Esophagus squamous epithelium (tissue), 5 donors: Measurements from ENCODE around the gene PTPN20. TPM values are rescaled to one million over a fixed set of nuclear protein-coding genes. Genes with fewer than 3 reads are reported as not detected.
A peak's percentile ranks its signal among the peaks of the same experiment; 100 is the strongest.
"Not testable (repeated sequence)": the region's sequence is repeated elsewhere in the genome, so short reads cannot be mapped to it uniquely, and the experiment has no call there.

ENCODE experiments used
- DNase-seq: peaks from one replicate; lab custom pipeline; 2025; lab: John Stamatoyannopoulos, UW
- H3K27ac ChIP-seq, 4 donors: fragments of 200-600 bp; sonication (generic); one replicate each; pipeline ENCODE4 v1.5.1; 2016 to 2019; ENCODE audit warnings: mild to moderate bottlenecking in 1 of 4
- H3K27me3 ChIP-seq, 4 donors: fragments of 200-600 bp; sonication (generic); 1 replicate in 3 of 4; 2 replicates in 1 of 4; pipeline versions ENCODE4 v1.5.1 to v1.6.0; 2017 to 2021; ENCODE audit warnings: antibody characterized with exemption in 1 of 4
- H3K36me3 ChIP-seq, 3 donors: fragments of 200-600 bp; sonication (generic); one replicate each; pipeline ENCODE4 v1.5.1; 2016 to 2019
- H3K4me1 ChIP-seq, 3 donors: fragments of 200-600 bp; sonication (generic); one replicate each; pipeline ENCODE4 v1.5.1; 2017 to 2019
- H3K4me3 ChIP-seq, 4 donors: fragments of 200-600 bp; sonication (generic); 1 replicate in 3 of 4; 2 replicates in 1 of 4; pipeline ENCODE4 v1.5.1; 2016 to 2019; ENCODE audit warnings: mild to moderate bottlenecking in 2 of 4, moderate library complexity in 1 of 4
- H3K9me3 ChIP-seq, 3 donors: fragments of 200-600 bp; sonication (generic); one replicate each; pipeline ENCODE4 v1.5.1; 2016 to 2019
- WGBS, 2 donors: methylation state at CpG; one replicate each; pipeline ENCODE4 v1.1.5; 2018; 5-methylcytosine and 5-hydroxymethylcytosine counted together
- intact Hi-C: fragments of 100-400 bp; cut with DNase I; formaldehyde crosslinking; loops from one replicate; pipeline ENCODE4 v1.15.0; 2022
- total RNA-seq, 4 donors: library from RNA; depleted of rRNA; stranded (reverse); fragments of >200 nt; gene quantifications; one replicate each; pipeline ENCODE4 v1.1.0, GENCODE V29; 2016
- TF ChIP-seq, protein P1 (sequence below), 6 experiments: fragments of 450-650 bp in 4 of 6; fragments of 200-600 bp in 2 of 6; sonication (generic) in 2 of 6; IDR thresholded peaks; one replicate each; pipeline ENCODE4 v1.5.1; 2016 to 2019; ENCODE audit warnings: antibody characterized with exemption in 6 of 6, mild to moderate bottlenecking in 4 of 6, moderate library complexity in 4 of 6
- donor health status: DM: yes; HTN: yes; CAD: no.

PTPN20 gene, protein sequence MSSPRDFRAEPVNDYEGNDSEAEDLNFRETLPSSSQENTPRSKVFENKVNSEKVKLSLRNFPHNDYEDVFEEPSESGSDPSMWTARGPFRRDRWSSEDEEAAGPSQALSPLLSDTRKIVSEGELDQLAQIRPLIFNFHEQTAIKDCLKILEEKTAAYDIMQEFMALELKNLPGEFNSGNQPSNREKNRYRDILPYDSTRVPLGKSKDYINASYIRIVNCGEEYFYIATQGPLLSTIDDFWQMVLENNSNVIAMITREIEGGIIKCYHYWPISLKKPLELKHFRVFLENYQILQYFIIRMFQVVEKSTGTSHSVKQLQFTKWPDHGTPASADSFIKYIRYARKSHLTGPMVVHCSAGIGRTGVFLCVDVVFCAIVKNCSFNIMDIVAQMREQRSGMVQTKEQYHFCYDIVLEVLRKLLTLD
- total RNA-seq: 1 to 10 TPM; 1.8 to 7.5 (median 5.0) TPM

GRCh38 chr10:46911144-46911876 lies at the start of gene PTPN20:
TSS of gene PTPN20 (plus strand) at chr10:46911428. CDS start at chr10:46932500, 21,072 bp downstream.
- DNase-seq, intact Hi-C loops, H3K9me3 ChIP-seq, H3K27me3 ChIP-seq, H3K4me3 ChIP-seq, H3K36me3 ChIP-seq, H3K27ac ChIP-seq, H3K4me1 ChIP-seq: not testable (repeated sequence)
- WGBS, 2 donors: 18% methylated on average over 9 of the region's 50 CpGs; no CpG with 5 or more reads in 1 of the 2 donors
- TF ChIP-seq, protein P1, sequence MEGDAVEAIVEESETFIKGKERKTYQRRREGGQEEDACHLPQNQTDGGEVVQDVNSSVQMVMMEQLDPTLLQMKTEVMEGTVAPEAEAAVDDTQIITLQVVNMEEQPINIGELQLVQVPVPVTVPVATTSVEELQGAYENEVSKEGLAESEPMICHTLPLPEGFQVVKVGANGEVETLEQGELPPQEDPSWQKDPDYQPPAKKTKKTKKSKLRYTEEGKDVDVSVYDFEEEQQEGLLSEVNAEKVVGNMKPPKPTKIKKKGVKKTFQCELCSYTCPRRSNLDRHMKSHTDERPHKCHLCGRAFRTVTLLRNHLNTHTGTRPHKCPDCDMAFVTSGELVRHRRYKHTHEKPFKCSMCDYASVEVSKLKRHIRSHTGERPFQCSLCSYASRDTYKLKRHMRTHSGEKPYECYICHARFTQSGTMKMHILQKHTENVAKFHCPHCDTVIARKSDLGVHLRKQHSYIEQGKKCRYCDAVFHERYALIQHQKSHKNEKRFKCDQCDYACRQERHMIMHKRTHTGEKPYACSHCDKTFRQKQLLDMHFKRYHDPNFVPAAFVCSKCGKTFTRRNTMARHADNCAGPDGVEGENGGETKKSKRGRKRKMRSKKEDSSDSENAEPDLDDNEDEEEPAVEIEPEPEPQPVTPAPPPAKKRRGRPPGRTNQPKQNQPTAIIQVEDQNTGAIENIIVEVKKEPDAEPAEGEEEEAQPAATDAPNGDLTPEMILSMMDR (IDR thresholded peaks at IDR 0.05): peak in 1 of 6 experiments; percentile 37

DNA sequence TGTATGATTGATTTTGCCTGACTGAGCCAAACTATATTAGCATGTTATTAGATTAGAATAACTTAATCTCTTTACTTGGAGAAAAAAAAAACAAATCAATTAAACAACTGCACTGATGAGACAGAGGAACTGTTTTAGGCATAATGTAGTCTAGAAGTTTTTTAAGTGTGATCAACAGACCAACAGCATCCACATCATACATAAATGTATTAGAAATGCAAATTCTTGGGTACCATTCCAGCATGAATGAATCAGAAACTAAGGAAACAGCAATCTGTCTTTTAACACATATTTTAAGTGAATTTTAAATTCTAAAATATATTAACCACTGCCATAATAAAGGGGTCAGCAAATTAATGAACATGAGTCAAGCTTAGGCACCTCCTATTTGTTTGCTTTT lies 41.5 kb upstream of the PTPN20 start:
- DNase-seq, intact Hi-C loops, H3K9me3 ChIP-seq, H3K36me3 ChIP-seq, H3K4me3 ChIP-seq, H3K27me3 ChIP-seq, H3K4me1 ChIP-seq, H3K27ac ChIP-seq: not testable (repeated sequence)

DNA sequence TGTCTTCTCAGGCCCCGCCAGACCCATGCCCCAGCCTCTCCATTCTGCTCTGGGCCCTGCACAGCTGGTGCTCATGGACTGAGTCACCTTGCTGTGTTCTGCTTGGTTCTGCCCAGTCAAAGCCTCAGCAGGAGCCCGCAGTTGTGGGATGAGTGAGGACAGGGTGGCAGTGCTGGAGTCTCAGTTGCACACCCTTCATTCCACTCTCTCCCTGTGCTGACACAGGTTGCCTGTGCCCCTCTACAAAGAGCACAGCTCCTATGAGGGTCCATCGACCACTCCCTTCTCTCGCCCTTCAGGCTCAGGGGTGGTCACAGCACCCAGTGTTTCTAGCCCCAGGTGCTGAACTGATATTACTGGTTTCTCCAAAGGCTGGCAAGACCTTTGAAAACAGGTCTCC lies 39.6 kb upstream of the PTPN20 start:
- intact Hi-C loops, H3K36me3 ChIP-seq, H3K9me3 ChIP-seq, H3K4me1 ChIP-seq, H3K4me3 ChIP-seq, H3K27ac ChIP-seq, DNase-seq, H3K27me3 ChIP-seq: not testable (repeated sequence)
- WGBS, 2 donors: 65 to 84% methylated on average over 2 to 3 of the region's 4 CpGs

GRCh38 chr10:46875304-46875703 lies 35.9 kb upstream of the PTPN20 start:
- H3K4me3 ChIP-seq, H3K27me3 ChIP-seq, H3K36me3 ChIP-seq, H3K27ac ChIP-seq, DNase-seq, H3K9me3 ChIP-seq, H3K4me1 ChIP-seq, intact Hi-C loops: not testable (repeated sequence)
- WGBS, 2 donors: 59 to 64% methylated on average over 3 to 4 of the region's 6 CpGs

DNA sequence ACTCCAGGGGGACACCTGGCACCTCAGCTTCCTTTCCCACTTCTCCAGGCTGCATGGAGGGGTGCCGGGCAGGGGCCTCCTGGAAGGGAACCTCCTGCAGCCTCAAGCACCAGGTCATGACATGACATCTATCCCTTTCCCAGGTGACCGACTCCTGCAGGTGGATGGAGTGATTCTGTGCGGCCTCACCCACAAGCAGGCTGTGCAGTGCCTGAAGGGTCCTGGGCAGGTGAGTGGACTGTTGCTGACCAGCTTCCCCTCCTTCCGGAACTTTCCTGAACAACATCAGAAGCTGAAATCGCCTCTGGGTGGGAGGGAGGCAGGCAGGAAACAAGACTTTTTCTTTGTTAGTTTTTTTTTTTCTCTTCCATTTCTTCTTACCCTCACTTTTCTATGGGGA lies 34.5 kb upstream of the PTPN20 start:
- H3K4me1 ChIP-seq, H3K27me3 ChIP-seq, H3K36me3 ChIP-seq, H3K9me3 ChIP-seq, H3K4me3 ChIP-seq, intact Hi-C loops, H3K27ac ChIP-seq, DNase-seq: not testable (repeated sequence)
- WGBS, 2 donors: 88 to 89% methylated on average over 2 to 4 of the region's 5 CpGs

GRCh38 chr10:46878761-46879160 lies 32.5 kb upstream of the PTPN20 start:
- H3K4me1 ChIP-seq, H3K36me3 ChIP-seq, H3K27ac ChIP-seq, intact Hi-C loops, DNase-seq, H3K4me3 ChIP-seq, H3K27me3 ChIP-seq, H3K9me3 ChIP-seq: not testable (repeated sequence)
- WGBS, 2 donors: 50 to 80% methylated on average over 7 of the region's 7 CpGs

- H3K9me3 ChIP-seq, H3K4me1 ChIP-seq, H3K36me3 ChIP-seq, intact Hi-C loops, H3K27me3 ChIP-seq, DNase-seq, H3K4me3 ChIP-seq, H3K27ac ChIP-seq: not testable (repeated sequence)
- 64 to 76% methylated on average over 4 to 5 of the region's 11 CpGs for WGBS, 2 donors
These were observed 20.2 kb upstream of the PTPN20 start for GRCh38 chr10:46890813-46891611.

GRCh38 chr10:46896762-46897692 lies 14.2 kb upstream of the PTPN20 start:
- H3K4me1 ChIP-seq, H3K9me3 ChIP-seq, intact Hi-C loops, H3K4me3 ChIP-seq, H3K36me3 ChIP-seq, DNase-seq, H3K27ac ChIP-seq, H3K27me3 ChIP-seq: not testable (repeated sequence)
- 60 to 73% methylated on average over 6 to 7 of the region's 7 CpGs for WGBS, 2 donors

- DNase-seq, H3K36me3 ChIP-seq, H3K27me3 ChIP-seq, H3K4me3 ChIP-seq, H3K9me3 ChIP-seq, intact Hi-C loops, H3K27ac ChIP-seq, H3K4me1 ChIP-seq: not testable (repeated sequence)
- 33 to 38% methylated on average over 2 of the region's 2 CpGs for WGBS, 2 donors
These were observed 10.0 kb upstream of the PTPN20 start for GRCh38 chr10:46901247-46901646.

GRCh38 chr10:46903874-46904273 lies 7.4 kb upstream of the PTPN20 start:
- H3K27me3 ChIP-seq, H3K4me1 ChIP-seq, H3K9me3 ChIP-seq, DNase-seq, intact Hi-C loops, H3K27ac ChIP-seq, H3K36me3 ChIP-seq, H3K4me3 ChIP-seq: not testable (repeated sequence)
- WGBS, 2 donors: no CpG with 5 or more reads among the region's 5 CpGs

GRCh38 chr10:46906359-46906758 lies 4.9 kb upstream of the PTPN20 start:
- intact Hi-C loops, H3K36me3 ChIP-seq, H3K4me3 ChIP-seq, DNase-seq, H3K4me1 ChIP-seq, H3K9me3 ChIP-seq, H3K27ac ChIP-seq, H3K27me3 ChIP-seq: not testable (repeated sequence)
- no CpG with 5 or more reads among the region's 7 CpGs for WGBS, 2 donors
